ENCODE data around the gene OR2H2.

Gene OR2H2

GRCh38 chr6:29591677-29592076, 6.8 kb downstream of the OR2H2 start:
- DNase-seq (ENCODE audit: low spot score): no peak

GRCh38 chr6:29593199-29593855, 8.4 kb downstream of the OR2H2 start:
- no peak for DNase-seq (ENCODE audit: low spot score)

- no peak for DNase-seq (ENCODE audit: low spot score)
These were observed 11.5 kb downstream of the OR2H2 start for GRCh38 chr6:29596381-29596900.

GRCh38 chr6:29597184-29597583, 12.3 kb downstream of the OR2H2 start:
- DNase-seq (ENCODE audit: low spot score): no peak

GRCh38 chr6:29598172-29598747, 13.3 kb downstream of the OR2H2 start:
- no peak for DNase-seq (ENCODE audit: low spot score)

GRCh38 chr6:29602564-29603361, 17.8 kb downstream of the OR2H2 start:
- DNase-seq (ENCODE audit: low spot score): peak; percentile 91

GRCh38 chr6:29603456-29603855, 18.5 kb downstream of the OR2H2 start:
- DNase-seq (ENCODE audit: low spot score): peak; percentile 41

- DNase-seq (ENCODE audit: low spot score): no peak
These were observed 19.0 kb downstream of the OR2H2 start for GRCh38 chr6:29603930-29604329.

GRCh38 chr6:29608131-29608530, 23.2 kb downstream of the OR2H2 start:
- DNase-seq (ENCODE audit: low spot score): no peak

GRCh38 chr6:29610540-29610939, 25.6 kb downstream of the OR2H2 start:
- DNase-seq (ENCODE audit: low spot score): no peak

- no peak for DNase-seq (ENCODE audit: low spot score)
These were observed 26.5 kb downstream of the OR2H2 start for GRCh38 chr6:29611426-29611825.

- DNase-seq (ENCODE audit: low spot score): peak; percentile 71
These were observed 33.0 kb downstream of the OR2H2 start for GRCh38 chr6:29617782-29618554.

GRCh38 chr6:29619578-29620160, 34.7 kb downstream of the OR2H2 start:
- DNase-seq (ENCODE audit: low spot score): no peak

- no peak for DNase-seq (ENCODE audit: low spot score)
These were observed 35.7 kb downstream of the OR2H2 start for GRCh38 chr6:29620630-29621029.

- DNase-seq (ENCODE audit: low spot score): no peak
These were observed 39.6 kb downstream of the OR2H2 start for GRCh38 chr6:29624520-29624961.

GRCh38 chr6:29625337-29625930, 40.5 kb downstream of the OR2H2 start:
- no peak for DNase-seq (ENCODE audit: low spot score)

- no peak for DNase-seq (ENCODE audit: low spot score)
These were observed 42.2 kb downstream of the OR2H2 start for GRCh38 chr6:29626948-29627754.

GRCh38 chr6:29627755-29628418, 43.0 kb downstream of the OR2H2 start:
- peak; percentile 86 for DNase-seq (ENCODE audit: low spot score)

- peak; percentile 70 for DNase-seq (ENCODE audit: low spot score)
These were observed 43.7 kb downstream of the OR2H2 start for GRCh38 chr6:29628419-29629281.

Measured in iPS-NIHi11 (cell line).